B cell (primary cell): ENCODE measurements around the gene SPTBN1. TPM values are rescaled to one million over a fixed set of nuclear protein-coding genes. Genes with fewer than 3 reads are reported as not detected.
A peak's percentile ranks its signal among the peaks of the same experiment; 100 is the strongest.

Source experiments
- ATAC-seq: fragments of 200-7000 bp; cut with Tn5 transposase; one replicate; pipeline ENCODE4 v1.10.0; 2021; ENCODE audit warnings: low read depth, mild to moderate bottlenecking, moderate number of reproducible peaks, moderate library complexity
- CTCF ChIA-PET: fragments of 350-600 bp; sonication (Branson Sonifier 250); formaldehyde crosslinking; loops from one replicate; lab custom pipeline; 2021; ENCODE audit warnings: antibody characterized with exemption, inconsistent platforms; lab: Charles Lee
- POLR2A ChIA-PET: fragments of 350-600 bp; sonication (Branson Sonifier 250); formaldehyde crosslinking; loops from one replicate; lab custom pipeline; 2021; ENCODE audit warnings: antibody characterized with exemption; lab: Charles Lee
- DNase-seq: peaks from one replicate; pipeline ENCODE4 v3.0.0; 2013
- H2AFZ ChIP-seq: 2 replicates; pipeline ENCODE4 v1.6.1; 2012; ENCODE audit warnings: mild to moderate bottlenecking, low read depth, low read length; ENCODE audit not compliant: insufficient read depth, poor library complexity, severe bottlenecking
- H3K27ac ChIP-seq, 2 donors: 1 replicate in 1 of 2; 2 replicates in 1 of 2; pipeline ENCODE4 v1.5.1; 2012 to 2013; ENCODE audit warnings: low read length in 2 of 2, mild to moderate bottlenecking in 2 of 2, moderate library complexity in 1 of 2
- H3K27me3 ChIP-seq, 4 experiments: fragments of 200-600 bp in 1 of 4; sonication (generic) in 1 of 4; replicated peaks in 1 of 4; 1 replicate in 2 of 4; 2 replicates in 2 of 4; pipeline versions ENCODE4 v1.6.1 to v1.7.0; 2013 to 2016; ENCODE audit warnings: low read length in 3 of 4, mild to moderate bottlenecking in 2 of 4, mixed read lengths in 1 of 4, moderate library complexity in 1 of 4; ENCODE audit not compliant: insufficient read depth in 4 of 4, control insufficient read depth in 3 of 4; ENCODE audit errors: control extremely low read depth in 1 of 4
- H3K36me3 ChIP-seq, 2 experiments: replicated peaks in 1 of 2; 1 replicate in 1 of 2; 2 replicates in 1 of 2; pipeline versions ENCODE4 v1.6.1 to v1.7.1; 2013; ENCODE audit warnings: low read length in 1 of 2; ENCODE audit not compliant: insufficient read depth in 2 of 2, control insufficient read depth in 1 of 2; ENCODE audit errors: control extremely low read depth in 1 of 2, extremely low read depth in 1 of 2
- H3K4me1 ChIP-seq, 2 donors: fragments of 200-600 bp in 1 of 2; sonication (generic) in 1 of 2; 1 replicate in 1 of 2; 2 replicates in 1 of 2; pipeline versions ENCODE4 v1.5.1 to v1.6.1; 2013 to 2017; ENCODE audit warnings: low read length in 2 of 2; ENCODE audit not compliant: control insufficient read depth in 2 of 2, insufficient read depth in 2 of 2
- H3K4me2 ChIP-seq: replicated peaks from 2 replicates; pipeline ENCODE3; 2012; ENCODE audit warnings: mild to moderate bottlenecking, low read depth, low read length; ENCODE audit not compliant: poor library complexity, severe bottlenecking
- H3K4me3 ChIP-seq, 5 experiments: fragments of 200-600 bp in 1 of 5; sonication (generic) in 1 of 5; 1 replicate in 3 of 5; 2 replicates in 2 of 5; pipeline versions ENCODE4 v1.5.1 to v1.7.0; 2011 to 2016; ENCODE audit warnings: low read length in 4 of 5, mild to moderate bottlenecking in 4 of 5, low read depth in 2 of 5, control low read depth in 1 of 5, moderate library complexity in 1 of 5; ENCODE audit not compliant: insufficient read depth in 1 of 5; ENCODE audit errors: control extremely low read depth in 1 of 5, extremely low read depth in 1 of 5
- H3K79me2 ChIP-seq: fragments of 200-600 bp; sonication (generic); one replicate; pipeline ENCODE4 v1.6.0; 2016; ENCODE audit warnings: low read length; ENCODE audit not compliant: control insufficient read depth, insufficient read depth
- H3K9ac ChIP-seq: fragments of 200-600 bp; sonication (generic); 2 replicates; pipeline ENCODE4 v1.6.1; 2017; ENCODE audit warnings: mild to moderate bottlenecking, low read length, moderate library complexity
- H3K9me3 ChIP-seq, 3 donors: one replicate each; pipeline versions ENCODE4 v1.6.1 to v1.7.1; 2013; ENCODE audit warnings: low read length in 2 of 3; ENCODE audit not compliant: control insufficient read depth in 2 of 3, insufficient read depth in 1 of 3; ENCODE audit errors: control extremely low read depth in 1 of 3
- H4K20me1 ChIP-seq: 2 replicates; pipeline ENCODE4 v1.6.0; 2012; ENCODE audit warnings: mild to moderate bottlenecking, low read length; ENCODE audit not compliant: insufficient read depth, control insufficient read depth, poor library complexity, severe bottlenecking
- H3K27ac Mint-ChIP-seq: one replicate; pipeline ENCODE4 v1.8.0; 2021; ENCODE audit warnings: mixed read lengths
- H3K27me3 Mint-ChIP-seq: one replicate; pipeline ENCODE4 v1.8.0; 2021; ENCODE audit warnings: mixed read lengths
- H3K4me1 Mint-ChIP-seq: one replicate; pipeline ENCODE4 v1.8.0; 2021; ENCODE audit warnings: mixed read lengths
- H3K4me3 Mint-ChIP-seq: one replicate; pipeline ENCODE4 v1.8.0; 2021; ENCODE audit warnings: mixed read lengths
- H3K9me3 Mint-ChIP-seq: one replicate; pipeline ENCODE4 v1.8.0; 2022; ENCODE audit warnings: mixed read lengths; ENCODE audit not compliant: insufficient read depth
- CTCF ChIP-seq: fragments of 200-600 bp; IDR thresholded peaks from one replicate; pipeline ENCODE4 v1.8.0; 2022; ENCODE audit warnings: antibody characterized with exemption, mild to moderate bottlenecking
- EZH2 ChIP-seq: IDR thresholded peaks from 2 replicates; pipeline ENCODE4 v1.6.1; 2012; ENCODE audit warnings: borderline replicate concordance, low read depth, mild to moderate bottlenecking, moderate library complexity, low read length; ENCODE audit not compliant: insufficient read depth, poor library complexity, severe bottlenecking
- WGBS: methylation state at CpG from one replicate; pipeline ENCODE4 v1.1.5; 2013; ENCODE audit warnings: missing lambda C conversion rate; ENCODE audit not compliant: insufficient coverage; 5-methylcytosine and 5-hydroxymethylcytosine counted together
- intact Hi-C: fragments of 100-400 bp; cut with micrococcal nuclease; formaldehyde crosslinking; loops from one replicate; pipeline ENCODE4 v1.10.0; 2022
- polyA plus RNA-seq: library from polyadenylated mRNA; depleted of rRNA; stranded (reverse); fragments of >200 nt; gene quantifications from 2 replicates; pipeline ENCODE4 v1.2.3, GENCODE V29; 2012
- total RNA-seq, 2 donors: library from RNA; stranded (reverse); fragments of 120-200 nt in 1 of 2; gene quantifications; 1 replicate in 1 of 2; 2 replicates in 1 of 2; pipeline versions ENCODE4 v1.2.3 to v1.2.4, GENCODE V29; 2013 to 2022

The SPTBN1 gene
- total and polyA plus RNA-seq, 2 donors (not counting 1 experiment from before 2014, with no cell fraction given): 43.7 to 144 TPM

GRCh38 chr2:54608224-54608623, 152.1 kb downstream of the SPTBN1 start:
- Histone ChIP-seq H3K9me3 (no peaks in the 10 kb centered on the region), H3K36me3 (peaks cover 7 to 16% of the 10 kb centered on the region in 2 experiments), H3K4me1 (peaks cover 35 to 47% of the 10 kb centered on the region in 2 donors), H3K9ac (no peak overlapping the region), H4K20me1 (peaks cover 96% of the 10 kb centered on the region), H3K79me2 (peaks cover 96% of the 10 kb centered on the region), H3K4me3 (no peak overlapping the region), H3K4me2 (no peak overlapping the region), H3K27me3 (no peaks in the 10 kb centered on the region), H2AFZ (no peak overlapping the region), H3K27ac (no peak overlapping the region)
- no peak overlapping the region for H3K4me3 Mint-ChIP-seq
- no peak overlapping the region for H3K27ac Mint-ChIP-seq
- no peak for TF ChIP-seq EZH2
- TF ChIP-seq CTCF: no peak
- 91% methylated on average over 2 of the region's 3 CpGs for WGBS
- ATAC-seq (no peak), DNase-seq (no peak)
- intact Hi-C loops: no loop called here
- H3K4me1 Mint-ChIP-seq: peaks cover 71% of the 10 kb centered on the region
- ChIA-PET CTCF (interaction anchor here (0.9 to 1.0 kb wide), 3 partner anchors 11 to 91 kb away, joined by 3 to 5 read pairs (median 3); no protein-coding TSS in a partner anchor), POLR2A (interaction anchor here (0.9 kb wide), 1 partner anchor 18 kb away, joined by 3 read pairs; no protein-coding TSS in a partner anchor)
- H3K9me3 Mint-ChIP-seq: no peaks in the 10 kb centered on the region
- H3K27me3 Mint-ChIP-seq: no peaks in the 10 kb centered on the region

GRCh38 chr2:54609241-54609640, 153.1 kb downstream of the SPTBN1 start:
- Histone ChIP-seq H3K4me2 (no peak overlapping the region), H3K4me3 (no peak overlapping the region), H3K4me1 (peaks cover 25 to 37% of the 10 kb centered on the region in 2 donors), H2AFZ (no peak overlapping the region), H3K9ac (no peak overlapping the region), H3K36me3 (peaks cover 9 to 26% of the 10 kb centered on the region in 2 experiments), H3K79me2 (peaks cover 92% of the 10 kb centered on the region), H3K9me3 (no peaks in the 10 kb centered on the region), H4K20me1 (peaks cover 87% of the 10 kb centered on the region), H3K27me3 (no peaks in the 10 kb centered on the region), H3K27ac (no peak overlapping the region)
- TF ChIP-seq CTCF: no peak
- no peak for TF ChIP-seq EZH2
- peak overlapping the region; percentile 38 for H3K27ac Mint-ChIP-seq
- no peak overlapping the region for H3K4me3 Mint-ChIP-seq
- H3K9me3 Mint-ChIP-seq: no peaks in the 10 kb centered on the region
- WGBS: 100% methylated on average over 3 of the region's 5 CpGs
- intact Hi-C loops: no loop called here
- no peak for ATAC-seq
- H3K27me3 Mint-ChIP-seq: no peaks in the 10 kb centered on the region
- H3K4me1 Mint-ChIP-seq: peaks cover 69% of the 10 kb centered on the region
- POLR2A ChIA-PET: no interaction called here
- DNase-seq: no peak
- CTCF ChIA-PET: interaction anchor here (1.0 kb wide), 2 partner anchors 12 to 87 kb away, joined by 3 to 4 read pairs; no protein-coding TSS in a partner anchor
